DMS79 (cell line): ENCODE measurements around the gene TEX11.

Experiments
- DNase-seq: peaks from one replicate; lab custom pipeline; 2025; lab: John Stamatoyannopoulos, UW

The TEX11 gene

GRCh38 chrX:70496491-70496890 is 412.0 kb downstream of the TEX11 start:
- no peak for DNase-seq

GRCh38 chrX:70494441-70494840 is 414.1 kb downstream of the TEX11 start:
- DNase-seq: no peak

GRCh38 chrX:70488856-70489255 is 419.7 kb downstream of the TEX11 start:
- no peak for DNase-seq

GRCh38 chrX:70485466-70485865 is 423.0 kb downstream of the TEX11 start:
- DNase-seq: peak; percentile 65

- no peak for DNase-seq
Observed at GRCh38 chrX:70482300-70482699, 426.2 kb downstream of the TEX11 start.

- DNase-seq: no peak
Observed at GRCh38 chrX:70481471-70482270, 426.8 kb downstream of the TEX11 start.

GRCh38 chrX:70480660-70481018 is 427.9 kb downstream of the TEX11 start:
- no peak for DNase-seq

- DNase-seq: no peak
Observed at GRCh38 chrX:70479922-70480659, 428.4 kb downstream of the TEX11 start.

GRCh38 chrX:70479247-70479921 is 429.1 kb downstream of the TEX11 start:
- no peak for DNase-seq
